Prostate gland (tissue), 2 donors: ENCODE data around the gene MALAT1. TPM values are rescaled to one million over a fixed set of nuclear protein-coding genes. Genes with fewer than 3 reads are reported as not detected.
A peak's percentile ranks its signal among the peaks of the same experiment; 100 is the strongest.
"Not testable (repeated sequence)": the region's sequence is repeated elsewhere in the genome, so short reads cannot be mapped to it uniquely, and the experiment has no call there.

Experiments
- DNase-seq: peaks from one replicate; pipeline ENCODE4 v3.0.0-alpha.2; 2019; ENCODE audit warnings: low spot score
- H3K27ac ChIP-seq, 2 donors: fragments of 200-600 bp; sonication (generic); 2 replicates each; pipeline ENCODE4 v1.5.1; 2017 to 2019
- H3K27me3 ChIP-seq: fragments of 200-600 bp; sonication (generic); replicated peaks from 2 replicates; pipeline ENCODE4 v1.5.1; 2019; ENCODE audit not compliant: insufficient read depth
- H3K36me3 ChIP-seq, 2 donors: fragments of 200-600 bp; sonication (generic); 1 replicate in 1 of 2; 2 replicates in 1 of 2; pipeline versions ENCODE4 v1.5.1 to v1.8.1; 2017 to 2019
- H3K4me1 ChIP-seq: fragments of 200-600 bp; sonication (generic); replicated peaks from 2 replicates; pipeline ENCODE4 v1.5.1; 2019
- H3K4me3 ChIP-seq, 2 donors: fragments of 200-600 bp; sonication (generic); 2 replicates each; pipeline ENCODE4 v1.5.1; 2017 to 2019
- H3K9me3 ChIP-seq: fragments of 200-600 bp; sonication (generic); 2 replicates; pipeline ENCODE4 v1.5.1; 2017
- POLR2A ChIP-seq: fragments of 450-650 bp; IDR thresholded peaks from one replicate; pipeline ENCODE4 v1.6.1; 2016; ENCODE audit warnings: antibody characterized with exemption, mild to moderate bottlenecking
- POLR2AphosphoS5 ChIP-seq: sonication (generic); formaldehyde crosslinking; IDR thresholded peaks from one replicate; pipeline ENCODE4 v1.6.1; 2017; ENCODE audit warnings: antibody characterized with exemption
- WGBS: methylation state at CpG from one replicate; pipeline ENCODE4 v1.1.5; 2018; 5-methylcytosine and 5-hydroxymethylcytosine counted together
- intact Hi-C: fragments of 100-400 bp; cut with DNase I; formaldehyde crosslinking; loops from one replicate; pipeline ENCODE4 v1.14.2; 2022
- total RNA-seq, 2 donors: library from RNA; depleted of rRNA; stranded (reverse); fragments of >200 nt; gene quantifications; one replicate each; pipeline ENCODE4 v1.1.0, GENCODE V29; 2016
- TF ChIP-seq, protein P1 (sequence below), 4 experiments: fragments of 200-600 bp in 2 of 4; fragments of 450-650 bp in 2 of 4; sonication (generic) in 2 of 4; IDR thresholded peaks; 1 replicate in 3 of 4; 2 replicates in 1 of 4; pipeline ENCODE4 v1.5.1; 2016 to 2019; ENCODE audit warnings: antibody characterized with exemption in 4 of 4, mild to moderate bottlenecking in 2 of 4, moderate library complexity in 2 of 4

Gene MALAT1
- total RNA-seq, 2 donors from 2014 or later = 5,964 to 9,097 TPM

DNA sequence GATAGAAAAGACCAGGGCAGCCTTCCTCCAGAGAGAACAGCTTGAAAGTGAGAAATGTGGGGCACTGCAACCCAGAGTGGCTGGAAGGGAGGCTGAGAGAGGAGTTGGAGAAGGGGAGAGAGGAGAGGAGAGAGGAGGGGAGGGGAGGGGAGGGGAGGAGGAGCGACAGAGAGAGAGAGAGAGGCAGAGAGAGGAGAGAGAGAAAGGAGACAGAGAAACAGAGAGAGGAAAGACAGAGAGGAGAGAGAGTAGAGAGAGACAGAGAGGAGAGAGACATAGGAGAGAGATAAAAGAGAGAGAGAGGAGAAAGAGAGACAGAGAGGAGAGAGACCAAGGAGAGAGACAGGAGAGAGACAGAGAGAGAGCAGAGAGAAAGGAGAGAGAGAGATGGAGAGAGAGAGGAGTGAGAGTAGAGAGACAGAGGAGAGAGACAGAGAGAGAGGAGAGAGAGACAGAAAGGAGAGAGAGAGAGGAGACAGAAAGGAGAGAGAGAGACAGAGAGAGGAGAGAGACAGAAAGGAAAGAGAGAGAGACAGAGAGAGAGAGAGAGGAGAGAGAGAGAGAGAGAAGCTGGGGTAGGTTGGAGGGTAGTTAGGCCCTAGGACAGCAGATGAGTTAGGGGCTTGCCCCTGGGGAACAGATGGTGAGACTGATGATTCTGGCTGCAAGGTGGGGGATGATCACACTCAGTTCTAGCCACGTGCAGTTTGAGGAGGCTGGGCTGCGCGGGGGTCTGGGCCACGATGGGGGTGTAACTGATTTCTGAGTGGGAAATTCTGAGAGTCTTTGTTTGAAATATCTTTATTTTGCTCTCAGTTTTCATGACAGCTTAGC lies 17.5 kb downstream of the MALAT1 start:
- Histone ChIP-seq H3K4me3 (no peak overlapping the region), H3K4me1 (no peaks in the 10 kb centered on the region), H3K36me3 (no peaks in the 10 kb centered on the region), H3K27me3 (no peaks in the 10 kb centered on the region), H3K9me3 (no peaks in the 10 kb centered on the region), H3K27ac (no peak overlapping the region)
- TF ChIP-seq POLR2AphosphoS5 (no peak), POLR2A (no peak)
- TF ChIP-seq, protein P1, sequence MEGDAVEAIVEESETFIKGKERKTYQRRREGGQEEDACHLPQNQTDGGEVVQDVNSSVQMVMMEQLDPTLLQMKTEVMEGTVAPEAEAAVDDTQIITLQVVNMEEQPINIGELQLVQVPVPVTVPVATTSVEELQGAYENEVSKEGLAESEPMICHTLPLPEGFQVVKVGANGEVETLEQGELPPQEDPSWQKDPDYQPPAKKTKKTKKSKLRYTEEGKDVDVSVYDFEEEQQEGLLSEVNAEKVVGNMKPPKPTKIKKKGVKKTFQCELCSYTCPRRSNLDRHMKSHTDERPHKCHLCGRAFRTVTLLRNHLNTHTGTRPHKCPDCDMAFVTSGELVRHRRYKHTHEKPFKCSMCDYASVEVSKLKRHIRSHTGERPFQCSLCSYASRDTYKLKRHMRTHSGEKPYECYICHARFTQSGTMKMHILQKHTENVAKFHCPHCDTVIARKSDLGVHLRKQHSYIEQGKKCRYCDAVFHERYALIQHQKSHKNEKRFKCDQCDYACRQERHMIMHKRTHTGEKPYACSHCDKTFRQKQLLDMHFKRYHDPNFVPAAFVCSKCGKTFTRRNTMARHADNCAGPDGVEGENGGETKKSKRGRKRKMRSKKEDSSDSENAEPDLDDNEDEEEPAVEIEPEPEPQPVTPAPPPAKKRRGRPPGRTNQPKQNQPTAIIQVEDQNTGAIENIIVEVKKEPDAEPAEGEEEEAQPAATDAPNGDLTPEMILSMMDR (IDR thresholded peaks at IDR 0.05) = no peak
- WGBS = 70% methylated on average over 4 of the region's 5 CpGs
- no peak for DNase-seq
- intact Hi-C loops = no loop called here

DNA sequence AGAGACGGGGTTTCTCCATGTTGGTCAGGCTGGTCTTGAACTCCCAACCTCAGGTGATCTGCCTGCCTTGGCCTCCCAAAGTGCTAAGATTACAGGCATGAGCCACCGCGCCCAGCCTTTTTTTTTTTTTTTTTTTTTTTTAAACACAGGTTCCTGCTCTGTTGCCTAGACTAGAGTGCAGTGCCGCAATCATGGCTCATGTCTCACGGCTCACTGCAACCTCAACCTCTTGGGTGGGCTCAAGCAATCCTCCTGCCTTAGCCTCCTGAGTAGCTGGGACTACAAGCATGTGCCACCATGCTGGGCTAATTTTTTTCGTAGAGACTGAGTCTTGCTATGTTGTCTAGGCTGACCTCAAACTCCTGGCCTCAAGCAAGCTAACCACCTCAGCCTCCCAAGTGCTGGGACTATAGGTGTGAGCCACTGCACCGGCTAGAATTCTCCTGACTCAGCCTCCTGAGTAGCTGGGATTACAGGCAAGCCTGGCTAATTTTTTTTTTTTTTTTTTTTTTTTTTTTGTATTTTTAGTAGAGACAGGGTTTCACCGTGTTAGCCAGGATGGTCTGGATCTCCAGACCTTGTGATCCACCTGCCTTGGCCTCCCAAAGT lies 20.2 kb downstream of the MALAT1 start:
- H3K9me3 ChIP-seq, H3K4me1 ChIP-seq, H3K36me3 ChIP-seq, H3K27ac ChIP-seq, DNase-seq, intact Hi-C loops, H3K27me3 ChIP-seq, H3K4me3 ChIP-seq: not testable (repeated sequence)
- WGBS = 96% methylated on average over 8 of the region's 8 CpGs

DNA sequence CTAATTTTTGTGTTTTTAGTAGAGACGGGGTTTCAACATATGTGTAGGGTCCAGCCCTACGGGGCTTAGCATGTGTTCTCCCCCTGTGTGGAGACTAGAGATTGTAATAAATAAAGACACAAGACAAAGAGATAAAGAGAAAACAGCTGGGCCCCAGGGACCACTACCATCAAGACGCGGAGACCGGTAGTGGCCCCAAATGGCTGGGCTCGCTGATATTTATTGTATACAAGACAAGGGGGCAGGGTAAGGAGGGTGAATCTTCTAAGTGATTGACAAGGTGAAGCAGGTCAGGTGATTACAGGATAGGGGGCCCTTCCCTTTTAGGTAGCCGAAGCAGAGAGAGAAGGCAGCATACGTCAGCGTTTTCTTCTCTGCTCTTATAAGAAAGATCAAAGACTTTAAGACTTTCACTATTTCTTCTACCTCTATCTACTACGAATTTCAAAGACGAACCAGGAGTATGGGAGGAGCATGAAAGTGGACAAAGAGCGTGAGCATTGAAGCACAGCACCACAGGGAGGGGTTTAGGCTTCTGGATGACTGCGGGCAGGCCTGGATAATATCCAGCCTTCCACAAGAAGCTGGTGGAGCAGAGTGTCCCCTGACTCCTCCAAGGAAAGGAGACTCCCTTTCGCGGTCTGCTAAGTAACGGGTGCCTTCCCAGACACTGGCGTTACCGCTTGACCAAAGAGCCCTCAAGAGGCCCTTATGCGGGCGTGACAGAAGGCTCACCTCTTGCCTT lies 23.1 kb downstream of the MALAT1 start:
- H3K27me3 ChIP-seq, H3K36me3 ChIP-seq, H3K27ac ChIP-seq, H3K9me3 ChIP-seq, DNase-seq, H3K4me3 ChIP-seq: not testable (repeated sequence)
- peaks cover 13% of the 10 kb centered on the region for H3K4me1 ChIP-seq
- intact Hi-C loops = loop anchor here (10.0 kb wide), 1 partner anchor 247 kb away; no protein-coding TSS in a partner anchor
- WGBS = 85% methylated on average over 20 of the region's 20 CpGs

DNA sequence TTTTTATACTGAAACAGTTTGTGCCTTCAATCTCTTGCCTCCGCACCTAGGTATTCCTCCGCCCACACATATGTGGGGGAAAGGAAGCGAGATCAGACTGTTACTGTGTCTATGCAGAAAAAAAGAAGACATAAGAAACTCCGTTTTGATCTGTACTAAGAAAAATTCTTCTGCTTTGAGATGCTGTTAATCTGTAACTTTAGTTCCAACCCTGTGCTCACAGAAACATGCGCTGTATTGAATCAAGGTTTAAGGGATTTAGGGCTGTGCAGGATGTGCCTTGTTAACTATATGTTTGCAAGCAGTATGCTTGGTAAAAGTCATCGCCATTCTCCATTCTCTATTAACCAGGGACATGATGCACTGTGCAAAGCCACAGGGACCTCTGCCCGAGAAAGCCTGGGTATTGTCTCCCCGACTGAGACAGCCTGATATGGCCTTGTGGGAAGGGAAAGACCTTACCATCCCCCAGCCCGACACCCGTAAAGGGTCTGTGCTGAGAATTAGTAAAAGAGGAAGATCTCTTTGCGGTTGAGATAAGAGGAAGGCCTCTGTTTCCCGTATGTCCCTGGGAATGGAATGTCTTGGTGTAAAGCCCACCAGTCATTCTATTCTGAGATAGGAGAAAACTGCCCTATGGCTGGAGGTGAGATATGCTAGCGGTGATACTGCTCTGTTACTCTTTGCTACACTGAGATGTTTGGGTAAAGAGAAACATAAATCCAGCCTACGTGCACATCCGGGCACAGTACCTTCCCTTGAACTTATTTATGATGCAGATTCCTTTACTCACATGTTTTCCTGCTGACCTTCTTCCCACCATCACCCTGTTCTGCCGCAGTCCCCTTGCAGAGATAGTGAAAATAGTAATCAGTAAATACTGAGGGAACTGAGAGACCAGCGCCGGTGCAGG lies 24.1 kb downstream of the MALAT1 start:
- peaks cover 13% of the 10 kb centered on the region for H3K4me1 ChIP-seq
- 67% methylated on average over 18 of the region's 18 CpGs for whole genome bisulfite sequencing
- intact Hi-C loops = loop anchor here (10.0 kb wide), 1 partner anchor 248 kb away; no protein-coding TSS in a partner anchor
- not testable (repeated sequence) for DNase-seq, H3K36me3 ChIP-seq, H3K9me3 ChIP-seq, H3K27me3 ChIP-seq, H3K4me3 ChIP-seq
- H3K27ac ChIP-seq = peak overlapping the region in 1 of 2 donors; percentile 72

DNA sequence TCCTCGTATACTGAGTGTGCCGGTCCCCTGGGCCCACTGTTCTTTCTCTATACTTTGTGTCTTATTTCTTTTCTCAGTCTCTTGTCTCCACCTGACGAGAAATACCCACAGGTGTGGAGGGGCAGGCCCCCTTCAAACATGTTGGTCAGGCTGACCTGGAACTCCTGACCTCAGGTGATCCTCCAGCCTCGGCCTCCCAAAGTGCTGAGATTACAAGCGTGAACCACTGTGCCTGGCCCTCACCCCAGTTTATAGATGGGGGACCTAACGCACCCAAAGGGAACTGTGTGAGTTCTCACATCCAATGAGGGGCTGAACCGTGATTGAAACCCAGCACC lies 24.8 kb downstream of the MALAT1 start:
- intact Hi-C loops = loop anchor here (10.0 kb wide), 1 partner anchor 249 kb away; no protein-coding TSS in a partner anchor
- 89% methylated on average over 7 of the region's 7 CpGs for WGBS

DNA sequence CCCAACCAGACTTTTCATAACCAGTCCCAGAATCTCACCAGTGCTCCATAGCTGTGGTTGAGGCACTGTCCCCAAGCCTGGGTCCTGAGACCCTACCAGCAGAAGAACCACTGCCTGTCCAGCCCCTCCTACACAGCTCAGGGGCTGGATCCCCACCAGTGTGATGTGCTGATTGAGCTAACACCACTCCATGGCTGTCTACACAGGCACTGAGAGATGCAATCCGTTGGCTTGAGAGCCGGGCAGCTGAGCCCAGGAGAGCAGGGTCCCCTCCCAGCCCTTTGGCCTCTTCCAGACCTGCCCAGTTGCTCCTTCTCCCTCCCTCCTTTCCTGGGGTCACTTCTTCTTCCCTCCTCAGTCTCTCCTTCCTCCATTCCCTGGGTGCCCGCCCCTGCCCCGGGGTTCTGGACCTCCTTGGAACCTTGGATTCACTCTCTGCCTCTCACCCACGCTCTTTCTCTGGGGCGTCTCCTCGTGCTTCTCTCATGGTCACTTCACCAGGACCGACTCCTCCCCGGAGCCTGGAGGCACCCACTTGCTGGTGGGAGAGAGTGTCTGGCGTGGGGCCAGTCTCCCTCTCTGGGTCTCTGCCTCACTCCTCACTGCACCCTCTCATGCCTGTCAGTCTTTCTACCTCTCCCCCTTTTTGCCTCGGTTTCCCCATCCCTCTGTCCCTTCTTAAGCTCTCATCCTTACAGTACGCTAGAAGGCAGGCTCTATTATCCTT lies 25.3 kb downstream of the MALAT1 start:
- no peak overlapping the region for H3K4me3 ChIP-seq
- no peaks in the 10 kb centered on the region for H3K36me3 ChIP-seq
- H3K27me3 ChIP-seq = no peaks in the 10 kb centered on the region
- no peak for DNase-seq
- intact Hi-C loops = loop anchor here (10.0 kb wide), 1 partner anchor 249 kb away; no protein-coding TSS in a partner anchor
- WGBS = 48% methylated on average over 12 of the region's 12 CpGs
- H3K27ac ChIP-seq = peak overlapping the region; percentile 69 to 72
- no peaks in the 10 kb centered on the region for H3K9me3 ChIP-seq
- peaks cover 13% of the 10 kb centered on the region for H3K4me1 ChIP-seq
- TF ChIP-seq POLR2AphosphoS5 (no peak), POLR2A (no peak)
- TF ChIP-seq, protein P1 (IDR thresholded peaks at IDR 0.05) = no peak

More for the DNA sequence above, 24.8 kb downstream of the MALAT1 start:
- Histone ChIP-seq H3K4me1 (peaks cover 13% of the 10 kb centered on the region), H3K27ac (peak overlapping the region in 1 of 2 donors; percentile 72)
- H3K27me3 ChIP-seq, H3K9me3 ChIP-seq, DNase-seq, H3K4me3 ChIP-seq, H3K36me3 ChIP-seq: not testable (repeated sequence)
